Upper lobe of left lung (tissue), 4 donors: ENCODE data around the gene P4HA3.

Experiments used
- EP300 ChIP-seq, 4 donors: sonication (generic); formaldehyde crosslinking; IDR thresholded peaks; one replicate each; pipeline ENCODE4 v1.5.1; 2017; ENCODE audit warnings: antibody characterized with exemption in 4 of 4, control low read depth in 2 of 4
- POLR2AphosphoS5 ChIP-seq, 2 donors: sonication (generic); formaldehyde crosslinking; IDR thresholded peaks; one replicate each; pipeline ENCODE4 v1.5.1; 2017; ENCODE audit warnings: antibody characterized with exemption in 2 of 2
- TF ChIP-seq, protein P1 (sequence below), 6 experiments: fragments of 450-650 bp in 4 of 6; fragments of 200-600 bp in 2 of 6; sonication (generic) in 2 of 6; IDR thresholded peaks; one replicate each; pipeline ENCODE4 v1.5.1; 2016 to 2019; ENCODE audit warnings: antibody characterized with exemption in 6 of 6

DNA sequence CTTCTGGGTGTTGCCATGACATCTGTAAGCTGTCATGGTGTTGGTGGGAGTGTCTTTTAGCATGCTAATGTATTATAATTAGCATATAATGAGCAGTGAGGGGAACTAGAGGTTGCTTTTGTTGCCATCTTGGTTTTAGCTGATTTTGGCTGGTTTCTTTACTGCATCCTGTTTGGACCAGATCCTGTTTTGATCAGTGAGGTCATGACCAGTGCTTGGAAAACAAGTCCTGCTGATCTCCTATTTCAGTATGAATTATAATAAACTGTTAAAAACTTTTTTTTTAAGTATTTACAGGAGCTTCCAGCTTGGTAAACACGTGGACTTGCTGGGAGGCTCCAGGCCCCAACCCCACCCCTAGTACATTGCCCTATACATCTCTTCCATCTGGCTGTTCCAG is 30.5 kb upstream of the P4HA3 start:
- TF ChIP-seq EP300 (IDR thresholded peaks at IDR 0.05) (no peak), POLR2AphosphoS5 (IDR thresholded peaks at IDR 0.05) (no peak)
- TF ChIP-seq, protein P1, sequence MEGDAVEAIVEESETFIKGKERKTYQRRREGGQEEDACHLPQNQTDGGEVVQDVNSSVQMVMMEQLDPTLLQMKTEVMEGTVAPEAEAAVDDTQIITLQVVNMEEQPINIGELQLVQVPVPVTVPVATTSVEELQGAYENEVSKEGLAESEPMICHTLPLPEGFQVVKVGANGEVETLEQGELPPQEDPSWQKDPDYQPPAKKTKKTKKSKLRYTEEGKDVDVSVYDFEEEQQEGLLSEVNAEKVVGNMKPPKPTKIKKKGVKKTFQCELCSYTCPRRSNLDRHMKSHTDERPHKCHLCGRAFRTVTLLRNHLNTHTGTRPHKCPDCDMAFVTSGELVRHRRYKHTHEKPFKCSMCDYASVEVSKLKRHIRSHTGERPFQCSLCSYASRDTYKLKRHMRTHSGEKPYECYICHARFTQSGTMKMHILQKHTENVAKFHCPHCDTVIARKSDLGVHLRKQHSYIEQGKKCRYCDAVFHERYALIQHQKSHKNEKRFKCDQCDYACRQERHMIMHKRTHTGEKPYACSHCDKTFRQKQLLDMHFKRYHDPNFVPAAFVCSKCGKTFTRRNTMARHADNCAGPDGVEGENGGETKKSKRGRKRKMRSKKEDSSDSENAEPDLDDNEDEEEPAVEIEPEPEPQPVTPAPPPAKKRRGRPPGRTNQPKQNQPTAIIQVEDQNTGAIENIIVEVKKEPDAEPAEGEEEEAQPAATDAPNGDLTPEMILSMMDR (IDR thresholded peaks at IDR 0.05) = no peak
